OCI-LY3 (cell line): ENCODE measurements around the gene ATP6V0C.
"Not testable (repeated sequence)": the region's sequence is repeated elsewhere in the genome, so short reads cannot be mapped to it uniquely, and the experiment has no call there.

Experiments
- EZH2phosphoT487 ChIP-seq: fragments of 200-600 bp; shearing (Covaris generic); IDR thresholded peaks from 2 replicates; pipeline ENCODE4 v1.6.1; 2018; ENCODE audit warnings: antibody characterized with exemption, mixed run types, low read depth
- TF ChIP-seq, protein P1 (sequence below): fragments of 200-600, 300-600 bp; sonication (generic); IDR thresholded peaks from 2 replicates; pipeline ENCODE4 v1.5.1; 2014; ENCODE audit warnings: antibody characterized with exemption, low read length, low read depth

- TF ChIP-seq, protein P1, sequence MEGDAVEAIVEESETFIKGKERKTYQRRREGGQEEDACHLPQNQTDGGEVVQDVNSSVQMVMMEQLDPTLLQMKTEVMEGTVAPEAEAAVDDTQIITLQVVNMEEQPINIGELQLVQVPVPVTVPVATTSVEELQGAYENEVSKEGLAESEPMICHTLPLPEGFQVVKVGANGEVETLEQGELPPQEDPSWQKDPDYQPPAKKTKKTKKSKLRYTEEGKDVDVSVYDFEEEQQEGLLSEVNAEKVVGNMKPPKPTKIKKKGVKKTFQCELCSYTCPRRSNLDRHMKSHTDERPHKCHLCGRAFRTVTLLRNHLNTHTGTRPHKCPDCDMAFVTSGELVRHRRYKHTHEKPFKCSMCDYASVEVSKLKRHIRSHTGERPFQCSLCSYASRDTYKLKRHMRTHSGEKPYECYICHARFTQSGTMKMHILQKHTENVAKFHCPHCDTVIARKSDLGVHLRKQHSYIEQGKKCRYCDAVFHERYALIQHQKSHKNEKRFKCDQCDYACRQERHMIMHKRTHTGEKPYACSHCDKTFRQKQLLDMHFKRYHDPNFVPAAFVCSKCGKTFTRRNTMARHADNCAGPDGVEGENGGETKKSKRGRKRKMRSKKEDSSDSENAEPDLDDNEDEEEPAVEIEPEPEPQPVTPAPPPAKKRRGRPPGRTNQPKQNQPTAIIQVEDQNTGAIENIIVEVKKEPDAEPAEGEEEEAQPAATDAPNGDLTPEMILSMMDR, result not testable (repeated sequence)
- not testable (repeated sequence) for TF ChIP-seq EZH2phosphoT487
Observed at GRCh38 chr16:2534335-2534734, 20.6 kb downstream of the ATP6V0C start.
